IMR-90 (cell line): Measurements from ENCODE around the gene UST. TPM values are rescaled to one million over a fixed set of nuclear protein-coding genes. Genes with fewer than 3 reads are reported as not detected.

Experiments used
- ATAC-seq: fragments of 200-7000 bp; cut with Tn5 transposase; 2 replicates; pipeline ENCODE4 v1.9.1; 2020; ENCODE audit warnings: low read depth, mild to moderate bottlenecking, moderate library complexity
- BruUV-seq: library from RNA; stranded (reverse); fragments of 400-500 nt; replicated peaks from 2 replicates; lab custom pipeline; 2021; lab: Mats Ljungman, UMichigan
- CTCF ChIA-PET: fragments of 300-600 bp; formaldehyde crosslinking; extraction: SDS; loops from one replicate; lab custom pipeline; 2021; ENCODE audit warnings: antibody characterized with exemption; lab: Yijun Ruan, JAX
- POLR2A ChIA-PET: fragments of 300-600 bp; sonication (Branson Sonifier 250); formaldehyde crosslinking; loops from one replicate; lab custom pipeline; 2022; ENCODE audit warnings: antibody characterized with exemption; ENCODE audit not compliant: unreplicated experiment; lab: Charles Lee
- DNase-seq: peaks from one replicate; pipeline ENCODE4 v3.0.0; 2013
- H2AFZ ChIP-seq: replicated peaks from 2 replicates; pipeline ENCODE3; 2013; ENCODE audit warnings: low read length, mild to moderate bottlenecking; ENCODE audit not compliant: poor library complexity
- H2AK5ac ChIP-seq: 2 replicates; pipeline ENCODE4 v1.6.1; 2013; ENCODE audit warnings: low read depth, low read length, inconsistent platforms
- H2AK9ac ChIP-seq: replicated peaks from 2 replicates; pipeline ENCODE3; 2013; ENCODE audit warnings: mild to moderate bottlenecking, low read depth, low read length, moderate library complexity; ENCODE audit not compliant: poor library complexity
- H2BK120ac ChIP-seq: 2 replicates; pipeline ENCODE4 v1.6.1; 2013; ENCODE audit warnings: low read depth, low read length, inconsistent platforms
- H2BK15ac ChIP-seq: 3 replicates; pipeline ENCODE4 v1.6.1; 2013; ENCODE audit warnings: low read depth, low read length, inconsistent platforms
- H2BK20ac ChIP-seq: 2 replicates; pipeline ENCODE4 v1.6.1; 2013; ENCODE audit warnings: low read depth, mild to moderate bottlenecking, inconsistent platforms, low read length, moderate library complexity
- H2BK5ac ChIP-seq: 2 replicates; pipeline ENCODE4 v1.6.1; 2013; ENCODE audit warnings: mild to moderate bottlenecking, low read depth, low read length, inconsistent platforms; ENCODE audit not compliant: poor library complexity, severe bottlenecking
- H3K14ac ChIP-seq: replicated peaks from 2 replicates; pipeline ENCODE4 v1.6.1; 2013; ENCODE audit warnings: low read depth, low read length, inconsistent platforms
- H3K18ac ChIP-seq: 2 replicates; pipeline ENCODE4 v1.6.1; 2013; ENCODE audit warnings: low read depth, low read length, control low read depth
- H3K23ac ChIP-seq: 2 replicates; pipeline ENCODE4 v1.6.1; 2013; ENCODE audit warnings: low read depth, low read length, inconsistent platforms
- H3K27ac ChIP-seq: 2 replicates; pipeline ENCODE4 v1.5.1; 2013; ENCODE audit warnings: mild to moderate bottlenecking, control low read depth, low read length; ENCODE audit not compliant: insufficient read depth
- H3K27me3 ChIP-seq: 2 replicates; pipeline ENCODE4 v1.6.1; 2013; ENCODE audit warnings: low read length; ENCODE audit not compliant: control insufficient read depth, insufficient read depth
- H3K36me3 ChIP-seq: 2 replicates; pipeline ENCODE4 v1.6.1; 2013; ENCODE audit warnings: low read length, mixed read lengths; ENCODE audit not compliant: control insufficient read depth, insufficient read depth
- H3K4ac ChIP-seq: 2 replicates; pipeline ENCODE4 v1.6.1; 2013; ENCODE audit warnings: low read depth, low read length, inconsistent platforms
- H3K4me1 ChIP-seq: 2 replicates; pipeline ENCODE4 v1.6.1; 2013; ENCODE audit warnings: low read length, mixed read lengths; ENCODE audit not compliant: control insufficient read depth, insufficient read depth
- H3K4me2 ChIP-seq: 2 replicates; pipeline ENCODE4 v1.6.1; 2013; ENCODE audit warnings: low read depth, mild to moderate bottlenecking, control low read depth, low read length, moderate library complexity
- H3K4me3 ChIP-seq: 2 replicates; pipeline ENCODE4 v1.5.1; 2013; ENCODE audit warnings: low read depth, mild to moderate bottlenecking, control low read depth, low read length, moderate library complexity; ENCODE audit not compliant: insufficient read depth
- H3K56ac ChIP-seq: 2 replicates; pipeline ENCODE4 v1.6.1; 2013; ENCODE audit warnings: low read length, inconsistent platforms; ENCODE audit not compliant: insufficient read depth; ENCODE audit errors: extremely low read depth
- H3K79me1 ChIP-seq, 2 experiments: 2 replicates each; pipeline ENCODE4 v1.6.1; 2013; ENCODE audit warnings: low read length in 2 of 2, inconsistent platforms in 1 of 2, low read depth in 1 of 2
- H3K9ac ChIP-seq: 2 replicates; pipeline ENCODE4 v1.6.1; 2013; ENCODE audit warnings: low read depth, low read length, control low read depth
- H3K9me1 ChIP-seq: 2 replicates; pipeline ENCODE4 v1.6.1; 2013; ENCODE audit warnings: low read length, inconsistent platforms; ENCODE audit not compliant: insufficient read depth
- H3K9me3 ChIP-seq: 2 replicates; pipeline ENCODE4 v1.6.1; 2013; ENCODE audit warnings: low read length; ENCODE audit not compliant: control insufficient read depth, insufficient read depth
- H4K20me1 ChIP-seq: 2 replicates; pipeline ENCODE4 v1.6.1; 2013; ENCODE audit warnings: low read length, inconsistent platforms; ENCODE audit not compliant: insufficient read depth
- H4K5ac ChIP-seq: 2 replicates; pipeline ENCODE4 v1.6.1; 2013; ENCODE audit warnings: mild to moderate bottlenecking, low read depth, low read length, control low read depth
- H4K8ac ChIP-seq, 2 experiments: 2 replicates each; pipeline ENCODE4 v1.6.1; 2013; ENCODE audit warnings: low read depth in 2 of 2, low read length in 2 of 2, control low read depth in 1 of 2, inconsistent platforms in 1 of 2
- H4K91ac ChIP-seq: 2 replicates; pipeline ENCODE4 v1.6.1; 2013; ENCODE audit warnings: low read depth, low read length, inconsistent platforms; ENCODE audit not compliant: insufficient read depth
- ELK1 ChIP-seq: fragments of 150-350 bp; IDR thresholded peaks from 2 replicates; pipeline ENCODE4 v1.6.1; 2016; ENCODE audit warnings: low read depth, mild to moderate bottlenecking, low read length, moderate library complexity, borderline replicate concordance
- MXI1 ChIP-seq: IDR thresholded peaks from 2 replicates; pipeline ENCODE4 v1.6.1; 2012; ENCODE audit warnings: low read depth, mild to moderate bottlenecking, low read length, moderate library complexity, borderline replicate concordance
- POLR2A ChIP-seq: IDR thresholded peaks from 2 replicates; pipeline ENCODE4 v1.6.1; 2012; ENCODE audit warnings: mild to moderate bottlenecking, low read depth, low read length
- RFX5 ChIP-seq: IDR thresholded peaks from 2 replicates; pipeline ENCODE4 v1.8.0; 2012; ENCODE audit warnings: low read depth, mild to moderate bottlenecking, low read length, moderate library complexity
- USF2 ChIP-seq: fragments of 150-350 bp; IDR thresholded peaks from 2 replicates; pipeline ENCODE4 v1.6.1; 2017; ENCODE audit warnings: mild to moderate bottlenecking, antibody characterized with exemption, low read length, low read depth
- WGBS, 2 experiments: methylation state at CpG; one replicate each; pipeline versions ENCODE4 v1.1.5 to v1.1.7; 2013; ENCODE audit warnings: missing lambda C conversion rate in 2 of 2; ENCODE audit not compliant: insufficient read length in 1 of 2; ENCODE audit errors: extremely low coverage in 2 of 2; 5-methylcytosine and 5-hydroxymethylcytosine counted together
- dilution Hi-C: fragments of 300-500 bp; cut with HindIII; formaldehyde crosslinking; loops from one replicate; pipeline ENCODE4 v1.14.3; 2018; ENCODE audit warnings: low sequenced_read_pairs; ENCODE audit not compliant: unreplicated experiment
- in situ Hi-C: fragments of 300-500 bp; cut with MboI; formaldehyde crosslinking; loops from 3 replicates; pipeline ENCODE4 v1.14.3; 2019; ENCODE audit warnings: low sequenced_read_pairs, inconsistent platforms, mixed read lengths
- intact Hi-C: fragments of 100-400 bp; cut with micrococcal nuclease; formaldehyde crosslinking; loops from 2 replicates; pipeline ENCODE4 v1.10.0; 2022
- polyA plus RNA-seq, 3 experiments: library from polyadenylated mRNA; depleted of rRNA; stranded (reverse); fragments of >200 nt; gene quantifications; 2 replicates each; pipeline ENCODE4 v1.2.3, GENCODE V29; 2012; ENCODE audit warnings: low replicate concordance in 1 of 3
- total RNA-seq: library from RNA; depleted of rRNA; stranded (reverse); fragments of >200 nt; gene quantifications from 2 replicates; pipeline ENCODE4 v1.2.3, GENCODE V29; 2012

UST gene
- total and polyA plus RNA-seq, 2 of the 4 experiments (the other 2 are of a cell fraction), result 7.7 to 13.8 TPM

GRCh38 chr6:148807784-148808183, 61.0 kb downstream of the UST start:
- H3K9me3 ChIP-seq, result peaks cover 2% of the 10 kb centered on the region; the same call in 1 of the 2 replicates
- dilution Hi-C loops, result no loop called here
- H2AK5ac ChIP-seq, result no peak overlapping the region

More at GRCh38 chr6:148807784-148808183, 61.0 kb downstream of the UST start:
- no peak overlapping the region for H2AK9ac ChIP-seq
- CTCF ChIA-PET, result no interaction called here
- peaks cover 37 to 42% of the 10 kb centered on the region in 2 experiments for H3K79me1 ChIP-seq
- no peak overlapping the region for H2BK5ac ChIP-seq
- H3K14ac ChIP-seq, result no peak overlapping the region
- H3K9ac ChIP-seq, result no peak overlapping the region
- 96% methylated on average over 3 of the region's 7 CpGs; no CpG with 5 or more reads in 1 of the 2 experiments for WGBS, 2 experiments
- no peak overlapping the region for H3K56ac ChIP-seq
- no peak overlapping the region for H4K5ac ChIP-seq
- H3K27me3 ChIP-seq, result no peaks in the 10 kb centered on the region
- H3K4me3 ChIP-seq, result no peak overlapping the region
- TF ChIP-seq ELK1, result no peak
- TF ChIP-seq MXI1, result no peak
- no peak for TF ChIP-seq RFX5
- no peak for TF ChIP-seq USF2
- TF ChIP-seq POLR2A, result no peak
- no peak overlapping the region for H2AFZ ChIP-seq
- intact Hi-C loops (no loop called here), in situ Hi-C loops (no loop called here)
- no peak for ATAC-seq
- H3K4ac ChIP-seq, result no peak overlapping the region
- POLR2A ChIA-PET, result no interaction called here
- DNase-seq, result no peak
- H4K20me1 ChIP-seq, result peaks cover 10% of the 10 kb centered on the region
- no peak overlapping the region for H4K91ac ChIP-seq
- no peak overlapping the region for H3K27ac ChIP-seq
- no peak overlapping the region for H4K8ac ChIP-seq
- no peaks in the 10 kb centered on the region for H3K36me3 ChIP-seq
- H3K9me1 ChIP-seq, result peaks cover 6% of the 10 kb centered on the region; the same call in 1 of the 2 replicates
- H3K4me2 ChIP-seq, result no peak overlapping the region
- H2BK20ac ChIP-seq, result no peak overlapping the region
- BruUV-seq, result no TSS peak
- no peak overlapping the region for H3K23ac ChIP-seq
- H3K4me1 ChIP-seq, result peaks cover 2% of the 10 kb centered on the region; the same call in 1 of the 2 replicates
- H2BK120ac ChIP-seq, result no peak overlapping the region
- no peak overlapping the region for H3K18ac ChIP-seq
- H2BK15ac ChIP-seq, result no peak overlapping the region
